DLD1 (cell line): ENCODE measurements around the gene ZNF618.

Experiments
- in situ Hi-C: cut with HindIII; loops from 2 replicates; pipeline ENCODE4 v1.10.0; 2017; ENCODE audit warnings: low sequenced_read_pairs

ZNF618 gene

DNA sequence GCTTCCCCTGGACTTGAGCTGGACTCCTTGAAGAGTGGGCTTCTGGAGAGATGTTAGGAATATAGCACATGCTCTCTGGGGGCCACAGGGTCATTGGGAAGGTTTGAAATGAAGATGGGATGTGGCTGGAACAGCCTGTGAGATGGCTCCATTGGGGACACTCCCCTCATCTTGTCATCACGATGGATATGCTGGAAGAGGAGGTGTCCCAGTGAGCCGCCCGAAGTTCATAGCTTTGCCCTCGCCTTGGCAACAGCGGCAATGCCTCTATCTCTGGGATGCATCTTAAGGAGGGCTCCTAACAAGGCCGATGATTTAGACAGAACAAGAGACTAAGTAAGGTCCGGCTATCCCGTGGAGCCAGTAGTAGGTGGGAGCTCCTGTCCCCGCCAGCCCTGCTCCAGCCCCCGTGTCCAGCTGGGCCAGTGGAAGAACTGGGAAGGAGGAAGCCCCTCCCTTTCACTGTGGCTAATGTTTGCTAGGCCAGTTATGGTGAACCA is 178.1 kb downstream of the ZNF618 start:
- in situ Hi-C loops, result no loop called here

- in situ Hi-C loops, result no loop called here
Observed at GRCh38 chr9:114055061-114055460, 179.0 kb downstream of the ZNF618 start.

GRCh38 chr9:114055894-114056293 is 179.8 kb downstream of the ZNF618 start:
- in situ Hi-C loops, result no loop called here

- in situ Hi-C loops, result no loop called here
Observed at GRCh38 chr9:114056527-114056926, 180.4 kb downstream of the ZNF618 start.

DNA sequence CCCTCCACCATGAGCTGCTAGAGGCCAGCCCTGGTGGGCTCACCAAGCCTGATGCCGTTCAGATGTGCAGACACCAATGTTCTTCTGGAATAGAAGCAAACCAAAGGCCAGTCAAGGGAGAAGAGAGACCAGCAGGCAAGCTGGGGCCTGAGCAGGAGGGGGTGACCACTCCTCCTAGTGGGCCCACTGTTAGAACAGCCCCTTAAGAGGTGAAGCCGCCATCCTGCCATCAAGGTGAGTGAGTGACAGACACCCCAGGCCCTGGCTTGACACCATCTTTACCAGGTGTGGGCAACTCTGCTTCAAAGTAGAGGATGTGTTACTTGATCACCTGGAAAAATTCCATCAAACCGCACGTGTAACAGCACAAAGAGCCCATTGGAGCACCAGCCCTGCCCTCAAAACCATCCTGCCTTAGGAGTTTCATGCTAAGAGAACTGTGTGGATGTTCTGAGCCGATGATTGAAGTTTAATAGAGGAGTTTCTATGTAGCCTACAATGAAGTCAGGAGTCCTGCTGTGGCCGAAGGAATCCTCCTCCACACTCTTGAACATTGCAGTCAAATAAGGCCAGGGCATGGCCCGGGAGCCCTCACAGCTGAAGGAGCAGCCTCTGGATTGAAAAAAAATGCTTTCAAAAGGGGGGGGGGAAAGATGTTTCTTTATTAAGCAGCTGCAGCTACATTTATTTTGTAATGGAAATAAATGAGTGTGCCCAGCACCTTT is 181.2 kb downstream of the ZNF618 start:
- in situ Hi-C loops, result no loop called here

- in situ Hi-C loops, result no loop called here
Observed at GRCh38 chr9:114058688-114059046, 182.6 kb downstream of the ZNF618 start.

GRCh38 chr9:114059047-114059803 is 183.1 kb downstream of the ZNF618 start:
- in situ Hi-C loops, result no loop called here

GRCh38 chr9:114060070-114060469 is 184.0 kb downstream of the ZNF618 start:
- in situ Hi-C loops, result no loop called here

- in situ Hi-C loops, result no loop called here
Observed at GRCh38 chr9:114060711-114061110, 184.6 kb downstream of the ZNF618 start.

DNA sequence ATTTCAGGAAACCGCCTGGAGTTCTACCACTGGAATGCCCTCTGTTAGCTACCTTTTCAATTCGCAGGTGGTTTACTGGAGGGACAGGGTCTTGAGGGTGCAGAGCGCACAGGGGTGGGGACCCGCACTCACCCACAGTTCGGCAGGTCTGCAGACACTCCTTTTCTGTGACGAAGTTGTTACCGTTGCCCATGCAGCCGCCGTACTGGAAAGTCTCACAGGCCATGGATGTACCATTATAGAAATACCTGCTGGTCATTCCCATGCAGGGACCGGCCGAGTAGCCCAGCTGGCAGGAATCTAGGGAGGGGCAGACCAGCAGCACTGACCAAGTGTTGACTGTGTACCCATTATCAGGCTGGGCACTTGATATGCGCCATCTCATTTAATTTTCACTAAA is 185.2 kb downstream of the ZNF618 start:
- in situ Hi-C loops, result no loop called here

- in situ Hi-C loops, result no loop called here
Observed at GRCh38 chr9:114061830-114062474, 185.8 kb downstream of the ZNF618 start.

DNA sequence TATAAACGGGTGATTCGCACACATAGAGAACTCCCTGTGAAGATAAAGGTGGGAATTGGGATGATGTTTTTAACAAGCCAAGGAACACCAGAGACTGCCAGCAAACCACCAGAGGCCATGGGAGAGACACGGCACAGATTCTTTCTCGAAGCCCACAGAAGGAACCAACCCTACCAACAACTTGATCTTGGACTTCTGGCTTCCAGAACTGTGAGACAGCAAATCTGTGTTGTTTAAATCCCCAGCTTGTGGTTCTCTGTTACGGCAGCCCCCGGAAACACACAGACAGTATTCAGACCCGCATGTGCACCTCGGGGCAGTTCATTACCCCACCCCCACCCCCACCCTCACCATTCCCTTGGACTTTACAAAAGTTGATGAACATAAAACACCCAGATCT is 189.2 kb downstream of the ZNF618 start:
- in situ Hi-C loops, result no loop called here

DNA sequence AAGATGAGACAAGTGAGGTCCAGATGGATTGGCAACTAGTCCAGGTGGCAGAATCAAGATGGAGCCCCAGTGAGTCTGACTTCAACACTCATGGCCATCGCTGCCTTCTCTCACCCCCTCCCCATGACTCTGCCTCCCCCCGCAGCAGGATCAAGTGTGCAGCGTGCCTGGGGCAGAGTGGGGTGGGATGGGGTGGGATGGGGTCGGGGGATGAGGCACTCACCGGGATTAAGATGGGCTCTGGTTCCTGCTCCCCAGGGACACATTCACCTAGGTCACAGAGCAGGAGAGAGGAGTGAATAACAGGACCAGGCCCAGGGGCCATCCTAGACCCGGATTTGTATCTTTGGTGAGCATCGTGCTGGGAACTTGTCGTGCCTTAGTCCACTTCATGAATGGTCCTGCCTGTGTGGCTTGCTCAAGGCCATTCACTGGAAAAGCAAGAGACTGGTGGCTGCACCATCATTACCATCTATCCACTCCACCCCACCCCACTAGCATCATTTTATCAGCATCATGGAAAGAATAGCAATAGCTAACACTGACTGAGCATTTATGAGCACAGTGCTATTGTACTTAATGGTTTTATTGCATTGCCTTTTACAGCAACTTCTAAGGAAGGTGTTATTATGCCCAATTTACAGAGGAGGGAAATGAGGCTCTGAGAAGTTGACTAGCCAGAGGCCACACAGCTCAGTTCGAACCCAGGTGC is 193.5 kb downstream of the ZNF618 start:
- in situ Hi-C loops, result no loop called here

DNA sequence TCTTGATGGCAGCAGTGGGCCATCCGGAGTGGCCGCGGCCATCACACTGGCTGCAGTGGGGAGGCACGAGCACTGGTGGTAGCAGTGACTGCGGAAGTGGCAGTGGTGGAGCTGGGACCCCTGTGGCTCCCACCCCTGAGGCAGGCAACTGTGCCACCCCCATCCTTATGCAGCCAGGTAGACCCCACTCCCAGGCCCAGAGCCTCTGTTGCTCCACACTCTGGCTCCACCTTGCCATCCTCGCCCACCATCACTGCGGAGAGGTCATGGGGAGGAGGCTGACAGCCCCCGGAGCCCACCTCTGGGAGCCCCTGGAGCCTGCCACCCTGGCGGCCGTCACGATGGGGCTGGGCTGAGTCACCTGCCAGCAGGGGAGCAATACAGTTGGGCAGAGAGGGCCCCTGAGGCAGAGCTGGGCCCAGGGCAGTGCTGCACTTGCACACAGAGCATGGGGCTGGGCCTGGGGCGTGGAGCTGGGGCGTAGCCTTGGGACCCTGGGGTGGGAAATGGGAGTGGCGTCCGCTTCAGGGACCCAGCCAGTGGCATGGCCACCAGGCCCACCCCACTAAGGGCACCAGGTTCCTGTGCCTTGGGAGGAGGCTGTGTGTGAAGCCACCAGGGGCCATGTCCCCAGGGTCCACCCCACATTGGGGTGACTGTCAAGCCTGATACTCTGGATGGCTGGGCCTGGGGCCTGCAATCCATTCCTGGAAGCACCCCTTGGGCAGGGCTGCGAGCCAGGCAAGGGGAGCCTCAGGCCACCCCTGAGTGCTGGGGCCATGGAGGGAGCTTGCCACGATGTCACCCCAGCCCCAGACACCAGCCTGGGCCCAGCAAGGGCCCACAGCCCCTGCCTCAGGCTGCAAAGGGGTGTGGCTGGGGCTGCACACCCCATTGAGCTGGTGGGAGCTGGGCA is 194.3 kb downstream of the ZNF618 start:
- in situ Hi-C loops, result no loop called here

- in situ Hi-C loops, result no loop called here
Observed at GRCh38 chr9:114071197-114071795, 195.2 kb downstream of the ZNF618 start.

- in situ Hi-C loops, result no loop called here
Observed at GRCh38 chr9:114072184-114073140, 196.4 kb downstream of the ZNF618 start.

GRCh38 chr9:114075602-114076001 is 199.5 kb downstream of the ZNF618 start:
- in situ Hi-C loops, result loop anchor here (25.0 kb wide), 1 partner anchor 212 kb away; no protein-coding TSS in a partner anchor
